GM12865 (cell line): ENCODE measurements around the gene CMTM7.

Experiments
- DNase-seq: peaks from one replicate; pipeline ENCODE4 v3.0.0; 2010; ENCODE audit warnings: low read depth
- H3K4me3 ChIP-seq: 2 replicates; pipeline ENCODE4 v1.5.1; 2011; ENCODE audit warnings: mild to moderate bottlenecking, low read depth, low read length, control low read depth
- CTCF ChIP-seq: IDR thresholded peaks from 2 replicates; pipeline ENCODE4 v1.5.1; 2011; ENCODE audit warnings: low read length, control low read depth, low read depth, inconsistent platforms; ENCODE audit not compliant: insufficient read depth; ENCODE audit errors: missing control alignments

Gene CMTM7

GRCh38 chr3:32422943-32423342 is 31.3 kb downstream of the CMTM7 start:
- H3K4me3 ChIP-seq, result no peak overlapping the region
- no peak for TF ChIP-seq CTCF
- no peak for DNase-seq

GRCh38 chr3:32423534-32423933 is 31.9 kb downstream of the CMTM7 start:
- peak; percentile 34 for DNase-seq
- no peak for TF ChIP-seq CTCF
- no peak overlapping the region for H3K4me3 ChIP-seq

- no peak for TF ChIP-seq CTCF
- no peak overlapping the region for H3K4me3 ChIP-seq
- DNase-seq, result no peak
These were observed 32.4 kb downstream of the CMTM7 start for GRCh38 chr3:32423956-32424557.

- no peak overlapping the region for H3K4me3 ChIP-seq
- DNase-seq, result no peak
These were observed 33.1 kb downstream of the CMTM7 start for GRCh38 chr3:32424581-32425250.

GRCh38 chr3:32428092-32429068 is 36.7 kb downstream of the CMTM7 start:
- TF ChIP-seq CTCF, result no peak
- H3K4me3 ChIP-seq, result no peak overlapping the region
- DNase-seq, result peak; percentile 77

More at GRCh38 chr3:32424581-32425250, 33.1 kb downstream of the CMTM7 start:
- no peak for TF ChIP-seq CTCF

GRCh38 chr3:32430900-32431299 is 39.2 kb downstream of the CMTM7 start:
- H3K4me3 ChIP-seq, result no peak overlapping the region
- TF ChIP-seq CTCF, result no peak
- DNase-seq, result no peak
